ENCODE data around the gene METAP1D. TPM values are rescaled to one million over a fixed set of nuclear protein-coding genes. Genes with fewer than 3 reads are reported as not detected.

The METAP1D gene
- total RNA-seq, 1 experiment from 2014 or later = 8.6 TPM

DNA sequence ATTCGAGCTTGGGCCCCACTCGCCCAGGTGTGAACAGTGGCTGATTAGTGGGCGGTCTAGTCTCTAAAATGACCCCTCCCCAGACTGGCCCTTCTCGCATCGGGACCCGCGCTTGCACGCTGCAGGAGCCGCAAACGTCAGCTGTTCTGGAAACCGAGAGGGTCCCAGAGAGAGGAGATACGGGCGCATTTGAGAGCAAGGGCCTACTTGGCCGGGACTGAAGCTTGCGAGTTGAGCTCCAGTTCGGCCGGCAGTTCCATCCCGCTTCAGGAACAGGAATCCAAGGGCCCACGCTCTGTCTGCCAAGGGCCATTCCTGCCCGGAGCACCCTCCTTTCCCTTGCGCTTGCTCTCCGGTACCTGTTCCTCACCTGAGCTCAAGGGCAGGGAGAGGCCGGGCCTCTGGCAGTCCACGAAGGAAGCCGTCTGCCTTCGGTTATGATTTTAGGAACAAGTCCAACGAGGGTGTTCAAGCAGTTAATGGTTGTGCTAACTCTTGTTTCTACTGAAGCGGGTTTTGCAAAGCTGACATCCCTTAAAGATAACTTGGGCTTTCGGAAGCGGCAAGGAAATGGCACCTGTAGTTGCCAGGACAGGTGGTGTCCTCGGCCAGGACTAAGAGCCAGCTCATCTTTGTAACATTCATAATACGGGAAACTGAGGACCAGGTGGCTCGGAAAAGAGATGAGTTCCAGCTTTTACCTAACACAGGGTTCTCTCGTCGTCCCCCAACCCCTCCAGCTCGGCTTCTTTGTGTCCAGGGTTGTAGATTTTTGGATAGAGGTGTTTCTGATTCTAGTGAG, 81.7 kb downstream of the METAP1D start:
- CTCF ChIA-PET = no interaction called here
- Histone ChIP-seq H3K27ac (ENCODE audit: low read length) (no peak overlapping the region), H3K4me3 (ENCODE audit: low read depth in 2 of 2, low read length in 2 of 2) (no peak overlapping the region), H3K27me3 (ENCODE audit: control insufficient read depth, insufficient read depth, low read length) (no peaks in the 10 kb centered on the region), H3K36me3 (ENCODE audit: control insufficient read depth, insufficient read depth, low read length) (no peaks in the 10 kb centered on the region), H3K4me1 (ENCODE audit: control insufficient read depth, insufficient read depth, low read length) (peaks cover 3% of the 10 kb centered on the region), H3K9me3 (ENCODE audit: control insufficient read depth, insufficient read depth, low read depth, low read length) (no peaks in the 10 kb centered on the region)
- BruUV-seq (replicated peaks) = no TSS peak
- ATAC-seq = no peak
- no peak for DNase-seq (ENCODE audit: low read depth, low spot score)
- POLR2A ChIA-PET = interaction anchor here (0.6 kb wide), 1 partner anchor 21 kb away, joined by 6 read pairs; no protein-coding TSS in a partner anchor
- in situ Hi-C loops (cut with HindIII; ENCODE audit: low pct_unique_long_range_greater_than_20kb, low sequenced_read_pairs) (no loop called here), intact Hi-C loops (cut with micrococcal nuclease; ENCODE audit: unreplicated experiment) (no loop called here)
- TF ChIP-seq POLR2AphosphoS5 (IDR thresholded peaks at IDR 0.05; ENCODE audit: low read depth, low read length) (no peak), SIN3A (IDR thresholded peaks at IDR 0.05; ENCODE audit: borderline replicate concordance, insufficient read depth, low read depth, low read length) (no peak), REST (IDR thresholded peaks at IDR 0.05; ENCODE audit: insufficient read depth in 1 of 2, low read depth in 2 of 2, low read length in 1 of 2) (no peak)
- TF ChIP-seq, protein P1, sequence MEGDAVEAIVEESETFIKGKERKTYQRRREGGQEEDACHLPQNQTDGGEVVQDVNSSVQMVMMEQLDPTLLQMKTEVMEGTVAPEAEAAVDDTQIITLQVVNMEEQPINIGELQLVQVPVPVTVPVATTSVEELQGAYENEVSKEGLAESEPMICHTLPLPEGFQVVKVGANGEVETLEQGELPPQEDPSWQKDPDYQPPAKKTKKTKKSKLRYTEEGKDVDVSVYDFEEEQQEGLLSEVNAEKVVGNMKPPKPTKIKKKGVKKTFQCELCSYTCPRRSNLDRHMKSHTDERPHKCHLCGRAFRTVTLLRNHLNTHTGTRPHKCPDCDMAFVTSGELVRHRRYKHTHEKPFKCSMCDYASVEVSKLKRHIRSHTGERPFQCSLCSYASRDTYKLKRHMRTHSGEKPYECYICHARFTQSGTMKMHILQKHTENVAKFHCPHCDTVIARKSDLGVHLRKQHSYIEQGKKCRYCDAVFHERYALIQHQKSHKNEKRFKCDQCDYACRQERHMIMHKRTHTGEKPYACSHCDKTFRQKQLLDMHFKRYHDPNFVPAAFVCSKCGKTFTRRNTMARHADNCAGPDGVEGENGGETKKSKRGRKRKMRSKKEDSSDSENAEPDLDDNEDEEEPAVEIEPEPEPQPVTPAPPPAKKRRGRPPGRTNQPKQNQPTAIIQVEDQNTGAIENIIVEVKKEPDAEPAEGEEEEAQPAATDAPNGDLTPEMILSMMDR (IDR thresholded peaks at IDR 0.05) = no peak

- H3K4me3 ChIP-seq (ENCODE audit: low read depth in 2 of 2, low read length in 2 of 2) = no peak overlapping the region
- in situ Hi-C loops (cut with HindIII; ENCODE audit: low pct_unique_long_range_greater_than_20kb, low sequenced_read_pairs) = no loop called here
- no peaks in the 10 kb centered on the region for H3K36me3 ChIP-seq (ENCODE audit: control insufficient read depth, insufficient read depth, low read length)
- H3K9me3 ChIP-seq (ENCODE audit: control insufficient read depth, insufficient read depth, low read depth, low read length) = no peaks in the 10 kb centered on the region
- BruUV-seq (replicated peaks) = no TSS peak
- ChIA-PET POLR2A (no interaction called here), CTCF (no interaction called here)
- ATAC-seq = no peak
- H3K4me1 ChIP-seq (ENCODE audit: control insufficient read depth, insufficient read depth, low read length) = peaks cover 3% of the 10 kb centered on the region
- no peak for DNase-seq (ENCODE audit: low read depth, low spot score)
- no peak overlapping the region for H3K27ac ChIP-seq (ENCODE audit: low read length)
- no peaks in the 10 kb centered on the region for H3K27me3 ChIP-seq (ENCODE audit: control insufficient read depth, insufficient read depth, low read length)
- intact Hi-C loops (cut with micrococcal nuclease; ENCODE audit: unreplicated experiment) = no loop called here
- TF ChIP-seq POLR2AphosphoS5 (IDR thresholded peaks at IDR 0.05; ENCODE audit: low read depth, low read length) (no peak), SIN3A (IDR thresholded peaks at IDR 0.05; ENCODE audit: borderline replicate concordance, insufficient read depth, low read depth, low read length) (no peak), REST (IDR thresholded peaks at IDR 0.05; ENCODE audit: insufficient read depth in 1 of 2, low read depth in 2 of 2, low read length in 1 of 2) (no peak), TCF7L2 (IDR thresholded peaks at IDR 0.05; ENCODE audit: low read depth, low read length) (peak; percentile 32; the same call in 1 of the 2 replicates)
- TF ChIP-seq, protein P1 (IDR thresholded peaks at IDR 0.05) = no peak
Measured at GRCh38 chr2:172082105-172082943, 82.6 kb downstream of the METAP1D start.

Data from Panc1 (cell line).